Lower leg skin (tissue), 3 donors: ENCODE measurements around the gene SMOC2.

Source experiments
- POLR2A ChIP-seq, 2 donors: fragments of 450-650 bp; IDR thresholded peaks; one replicate each; pipeline ENCODE4 v1.6.1; 2016 to 2017; ENCODE audit warnings: antibody characterized with exemption in 2 of 2, mild to moderate bottlenecking in 1 of 2, moderate library complexity in 1 of 2
- TF ChIP-seq, protein P1 (sequence below), 3 donors: fragments of 450-650 bp; IDR thresholded peaks; one replicate each; pipeline ENCODE4 v1.5.1; 2016; ENCODE audit warnings: antibody characterized with exemption in 3 of 3, mild to moderate bottlenecking in 3 of 3, moderate library complexity in 2 of 3

DNA sequence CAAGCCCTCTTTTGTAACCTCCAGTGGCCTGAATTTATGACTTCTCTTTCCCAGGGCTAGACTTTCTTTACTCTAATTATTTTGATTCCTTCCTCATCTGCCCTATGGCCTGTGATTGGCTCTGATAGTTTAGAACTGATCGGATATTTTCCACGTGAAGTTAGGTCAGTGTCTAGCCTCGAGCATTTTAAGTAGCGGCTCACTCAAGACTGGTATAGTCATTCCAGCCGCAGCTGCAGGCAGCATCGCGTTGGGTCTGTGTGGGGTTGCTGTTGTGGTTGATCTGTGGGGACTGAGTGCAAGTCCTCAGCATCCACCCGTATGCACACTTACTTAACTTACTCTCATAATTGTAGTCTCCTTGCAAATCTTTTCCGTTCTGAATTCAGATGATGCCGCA, 105.7 kb downstream of the SMOC2 start:
- TF ChIP-seq, protein P1, sequence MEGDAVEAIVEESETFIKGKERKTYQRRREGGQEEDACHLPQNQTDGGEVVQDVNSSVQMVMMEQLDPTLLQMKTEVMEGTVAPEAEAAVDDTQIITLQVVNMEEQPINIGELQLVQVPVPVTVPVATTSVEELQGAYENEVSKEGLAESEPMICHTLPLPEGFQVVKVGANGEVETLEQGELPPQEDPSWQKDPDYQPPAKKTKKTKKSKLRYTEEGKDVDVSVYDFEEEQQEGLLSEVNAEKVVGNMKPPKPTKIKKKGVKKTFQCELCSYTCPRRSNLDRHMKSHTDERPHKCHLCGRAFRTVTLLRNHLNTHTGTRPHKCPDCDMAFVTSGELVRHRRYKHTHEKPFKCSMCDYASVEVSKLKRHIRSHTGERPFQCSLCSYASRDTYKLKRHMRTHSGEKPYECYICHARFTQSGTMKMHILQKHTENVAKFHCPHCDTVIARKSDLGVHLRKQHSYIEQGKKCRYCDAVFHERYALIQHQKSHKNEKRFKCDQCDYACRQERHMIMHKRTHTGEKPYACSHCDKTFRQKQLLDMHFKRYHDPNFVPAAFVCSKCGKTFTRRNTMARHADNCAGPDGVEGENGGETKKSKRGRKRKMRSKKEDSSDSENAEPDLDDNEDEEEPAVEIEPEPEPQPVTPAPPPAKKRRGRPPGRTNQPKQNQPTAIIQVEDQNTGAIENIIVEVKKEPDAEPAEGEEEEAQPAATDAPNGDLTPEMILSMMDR (IDR thresholded peaks at IDR 0.05): no peak
- no peak for TF ChIP-seq POLR2A (IDR thresholded peaks at IDR 0.05)
